Pulmonary artery endothelial cell (primary cell): ENCODE results near the gene TMEM59. TPM values are rescaled to one million over a fixed set of nuclear protein-coding genes. Genes with fewer than 3 reads are reported as not detected.
"Not testable (repeated sequence)": the region's sequence is repeated elsewhere in the genome, so short reads cannot be mapped to it uniquely, and the experiment has no call there.

Source experiments
- DNase-seq: peaks from one replicate; pipeline ENCODE4 v3.0.0-alpha.2; 2011; ENCODE audit warnings: low read depth, low spot score
- total RNA-seq: library from RNA; depleted of rRNA; stranded (reverse); fragments of >200 nt; gene quantifications from 2 replicates; pipeline ENCODE4 v1.2.3, GENCODE V29; 2014

TMEM59 gene
- total RNA-seq, 1 donor from 2014 or later, result 246 TPM

- no peak for DNase-seq
Observed at GRCh38 chr1:54013393-54014008, 39.5 kb downstream of the TMEM59 start.

GRCh38 chr1:54012863-54013262 is 40.1 kb downstream of the TMEM59 start:
- no peak for DNase-seq

- DNase-seq, result no peak
Observed at GRCh38 chr1:54012008-54012325, 41.0 kb downstream of the TMEM59 start.

DNA sequence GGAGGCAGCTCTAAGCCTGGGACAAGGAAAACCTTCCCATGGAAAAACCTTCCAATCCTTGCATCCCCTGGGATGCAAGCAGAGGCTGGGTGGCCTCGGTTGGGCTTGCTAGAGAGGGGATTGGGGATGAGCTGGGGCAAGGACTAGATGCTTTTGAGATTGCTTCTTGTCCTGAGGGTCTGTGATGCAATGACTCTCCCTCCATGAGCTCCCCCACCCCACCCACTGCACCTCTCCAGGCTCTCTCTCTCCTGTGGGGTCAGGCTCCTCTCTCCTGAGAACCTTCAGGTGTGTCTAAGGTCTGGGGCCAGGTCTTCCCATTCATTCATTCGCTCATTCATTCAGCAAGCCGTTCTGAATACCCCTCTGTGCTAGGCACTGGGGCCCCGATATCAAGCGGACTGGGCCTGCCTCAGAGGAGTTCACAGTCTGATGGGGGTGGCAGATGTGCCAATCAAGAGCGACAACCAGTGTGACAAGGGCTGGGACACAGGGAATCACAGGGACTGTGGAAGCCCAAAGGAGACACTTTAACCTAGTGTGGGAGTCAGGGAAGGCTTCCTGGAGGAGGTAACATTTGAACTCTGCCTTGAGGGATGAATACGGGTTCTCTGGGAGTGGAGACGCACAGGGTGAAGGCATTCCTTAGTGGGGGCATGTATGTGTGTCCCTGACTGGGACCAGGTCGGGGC is 41.5 kb downstream of the TMEM59 start:
- DNase-seq, result no peak

DNA sequence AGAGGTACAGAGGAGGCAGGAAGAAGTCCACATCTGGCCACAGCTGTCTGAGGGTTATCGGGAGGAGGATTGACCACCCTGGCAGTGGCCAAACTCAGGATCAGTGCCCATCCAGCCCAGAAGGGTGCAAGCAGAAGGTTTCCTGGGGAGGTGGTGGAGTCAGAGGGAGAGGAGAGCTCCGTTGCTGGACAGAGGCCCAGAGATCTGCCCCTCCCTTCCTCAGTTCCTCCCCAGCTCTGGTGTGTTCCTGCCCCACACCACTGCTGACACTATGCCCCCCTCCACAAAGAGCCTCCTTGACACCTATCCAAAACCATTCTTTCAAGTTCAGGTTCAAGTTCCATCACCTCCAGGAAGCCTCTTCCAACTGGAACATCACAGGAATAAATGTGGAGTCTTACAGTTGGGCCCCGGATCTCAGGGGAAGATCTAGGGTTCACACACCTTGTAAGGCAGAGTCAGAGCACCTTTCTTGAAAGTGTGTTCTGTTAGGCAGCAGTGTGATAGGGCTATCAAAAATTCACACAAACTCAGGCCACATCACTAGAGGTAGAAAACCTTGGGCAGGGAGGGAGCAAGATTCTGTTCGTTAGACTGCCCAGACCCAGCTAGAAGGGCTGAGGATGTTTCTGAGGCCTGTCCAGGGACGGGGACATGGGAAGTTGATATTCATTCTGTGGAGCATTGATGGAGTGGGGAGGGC is 42.4 kb downstream of the TMEM59 start:
- no peak for DNase-seq

GRCh38 chr1:54009406-54009805 is 43.6 kb downstream of the TMEM59 start:
- no peak for DNase-seq

DNA sequence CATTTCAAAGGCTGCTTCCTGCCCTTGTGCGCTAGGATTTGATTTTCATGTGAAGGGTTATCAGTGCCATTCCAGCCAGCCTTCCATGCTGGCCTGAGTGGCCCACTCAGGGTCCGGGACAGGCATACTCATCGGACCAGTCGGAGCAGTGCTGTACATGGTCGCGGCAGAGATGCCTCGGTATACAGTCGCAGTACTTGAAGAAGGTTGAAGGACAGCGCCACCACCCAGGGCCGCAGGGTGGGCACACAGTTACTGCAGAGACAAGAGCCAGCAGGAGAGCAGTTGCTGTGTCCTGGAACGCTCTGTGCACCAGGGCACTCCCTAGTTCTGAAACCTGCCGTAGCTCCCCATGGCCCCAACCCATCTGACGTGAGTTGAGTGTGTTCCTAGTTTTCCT is 44.1 kb downstream of the TMEM59 start:
- DNase-seq, result no peak

DNA sequence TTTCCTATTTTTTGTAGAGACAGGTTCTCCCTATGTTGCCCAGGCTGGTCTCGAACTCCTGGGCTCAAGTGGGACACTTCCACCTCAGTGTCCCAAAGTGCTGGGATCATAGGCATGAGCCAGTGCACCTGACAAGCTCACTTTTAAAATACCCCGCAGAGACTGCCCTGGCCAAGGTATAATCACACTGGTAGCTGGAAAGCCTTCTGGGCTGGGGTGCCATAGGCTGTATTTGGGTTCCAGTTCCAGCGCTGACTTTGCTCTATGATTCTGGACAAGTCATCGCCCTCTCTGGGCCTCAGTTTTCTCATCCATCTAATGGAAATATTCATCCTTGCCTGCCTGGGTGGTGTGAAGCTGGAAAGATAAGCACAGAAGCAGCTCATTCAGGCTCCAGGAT is 45.4 kb downstream of the TMEM59 start:
- DNase-seq, result no peak

DNA sequence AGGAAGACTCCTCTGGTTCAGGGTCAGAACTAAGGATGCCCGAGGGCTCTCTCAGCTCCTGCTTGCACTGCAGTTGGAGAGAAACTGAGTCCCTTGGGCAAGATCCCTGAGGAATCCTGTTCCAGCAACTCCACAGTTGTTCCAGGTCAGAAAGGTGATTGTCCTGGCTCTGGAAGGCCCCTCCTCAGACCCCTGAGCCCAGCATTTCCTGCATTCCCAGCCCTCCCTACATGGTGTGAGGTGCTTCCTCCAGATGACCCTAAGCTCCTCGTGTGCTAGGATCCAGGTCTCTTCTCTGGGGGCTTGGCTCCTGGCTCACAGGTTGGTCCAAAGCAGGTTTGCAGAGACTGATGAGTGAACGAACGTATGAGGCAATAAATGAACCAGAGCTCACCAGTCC is 46.5 kb downstream of the TMEM59 start:
- no peak for DNase-seq

- no peak for DNase-seq
Observed at GRCh38 chr1:54004481-54005049, 48.4 kb downstream of the TMEM59 start.

GRCh38 chr1:54003750-54004480 is 49.1 kb downstream of the TMEM59 start:
- not testable (repeated sequence) for DNase-seq

DNA sequence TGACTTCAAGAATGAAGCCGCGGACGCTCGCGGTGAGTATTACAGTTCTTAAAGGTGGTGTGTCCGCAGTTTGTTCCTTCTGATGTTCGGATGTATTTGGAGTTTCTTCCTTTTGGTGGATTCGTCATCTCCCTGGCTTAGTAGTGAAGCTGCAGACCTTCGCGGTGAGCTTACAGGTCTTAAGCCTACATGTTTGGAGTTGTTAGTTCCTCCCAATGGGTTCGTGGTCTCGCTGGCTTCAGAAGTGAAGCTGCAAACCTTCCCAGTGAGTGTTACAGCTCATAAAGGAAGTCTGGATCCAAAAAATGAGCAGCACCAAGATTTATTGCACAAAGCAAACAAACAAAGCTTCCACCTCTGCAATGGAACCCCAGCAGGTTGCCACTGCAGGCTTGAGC is 49.8 kb downstream of the TMEM59 start:
- no peak for DNase-seq

- no peak for DNase-seq
Observed at GRCh38 chr1:54002544-54003248, 50.3 kb downstream of the TMEM59 start.

- DNase-seq, result no peak
Observed at GRCh38 chr1:54001591-54001990, 51.4 kb downstream of the TMEM59 start.

- DNase-seq, result no peak
Observed at GRCh38 chr1:53999920-54000319, 53.1 kb downstream of the TMEM59 start.

DNA sequence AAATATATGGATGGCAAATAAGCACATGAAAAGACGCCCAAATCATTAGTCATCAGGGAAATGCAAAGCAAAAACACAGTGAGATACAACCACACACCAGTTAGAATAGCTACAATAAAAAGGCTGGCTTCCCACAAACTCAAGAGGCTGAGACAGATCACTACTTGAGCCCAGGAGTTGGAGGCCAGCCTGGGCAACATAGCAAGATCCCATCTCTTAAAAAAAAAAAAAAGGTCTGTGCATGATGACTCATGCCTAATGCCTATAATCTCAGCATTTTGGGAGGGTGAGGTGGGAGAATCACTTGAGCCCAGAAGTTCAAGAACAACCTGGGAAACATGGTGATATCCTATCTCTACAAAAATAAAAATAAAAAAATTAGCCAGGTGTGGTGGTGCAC is 54.8 kb downstream of the TMEM59 start:
- DNase-seq, result no peak

- DNase-seq, result no peak
Observed at GRCh38 chr1:53995683-53996082, 57.3 kb downstream of the TMEM59 start.

DNA sequence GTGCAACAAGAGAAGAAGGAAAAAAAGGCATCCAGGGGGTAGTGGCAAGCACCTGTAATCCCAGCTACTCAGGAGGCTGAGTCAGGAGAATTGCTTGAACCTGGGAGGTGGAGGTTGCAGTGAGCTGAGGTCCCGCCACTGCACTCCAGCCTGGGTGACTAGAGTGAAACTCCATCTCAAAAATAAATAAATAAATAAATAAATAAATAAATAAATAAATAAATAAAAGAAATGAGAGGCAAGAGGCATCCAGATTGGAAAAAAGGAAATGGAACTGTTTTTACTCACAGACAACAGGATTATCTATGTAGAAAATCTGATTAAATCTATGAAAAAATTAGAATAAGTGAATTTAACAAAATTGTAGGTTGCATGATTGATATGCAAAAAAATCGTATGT is 58.5 kb downstream of the TMEM59 start:
- DNase-seq, result not testable (repeated sequence)

- no peak for DNase-seq
Observed at GRCh38 chr1:53992085-53992874, 60.7 kb downstream of the TMEM59 start.

DNA sequence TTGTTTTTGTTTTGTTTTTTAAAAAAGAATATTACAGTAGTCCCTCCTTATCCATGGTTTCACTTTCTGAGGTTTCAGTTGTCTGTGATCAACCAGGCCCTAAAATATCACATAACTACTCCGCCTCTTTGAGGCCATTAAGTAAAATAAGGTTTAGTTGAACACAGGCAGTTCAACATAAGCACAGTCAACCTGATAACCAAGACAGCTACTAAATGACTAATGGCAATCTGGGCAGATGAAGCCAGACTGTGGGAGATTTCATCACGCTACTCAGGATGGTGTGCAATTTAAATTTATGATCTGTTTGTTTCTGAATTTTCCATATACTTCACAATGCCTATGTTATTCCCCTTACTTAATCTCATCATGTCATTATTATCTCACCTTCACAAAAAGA is 65.1 kb downstream of the TMEM59 start:
- no peak for DNase-seq
